ENCODE results near the gene CHST15.

The CHST15 gene

DNA sequence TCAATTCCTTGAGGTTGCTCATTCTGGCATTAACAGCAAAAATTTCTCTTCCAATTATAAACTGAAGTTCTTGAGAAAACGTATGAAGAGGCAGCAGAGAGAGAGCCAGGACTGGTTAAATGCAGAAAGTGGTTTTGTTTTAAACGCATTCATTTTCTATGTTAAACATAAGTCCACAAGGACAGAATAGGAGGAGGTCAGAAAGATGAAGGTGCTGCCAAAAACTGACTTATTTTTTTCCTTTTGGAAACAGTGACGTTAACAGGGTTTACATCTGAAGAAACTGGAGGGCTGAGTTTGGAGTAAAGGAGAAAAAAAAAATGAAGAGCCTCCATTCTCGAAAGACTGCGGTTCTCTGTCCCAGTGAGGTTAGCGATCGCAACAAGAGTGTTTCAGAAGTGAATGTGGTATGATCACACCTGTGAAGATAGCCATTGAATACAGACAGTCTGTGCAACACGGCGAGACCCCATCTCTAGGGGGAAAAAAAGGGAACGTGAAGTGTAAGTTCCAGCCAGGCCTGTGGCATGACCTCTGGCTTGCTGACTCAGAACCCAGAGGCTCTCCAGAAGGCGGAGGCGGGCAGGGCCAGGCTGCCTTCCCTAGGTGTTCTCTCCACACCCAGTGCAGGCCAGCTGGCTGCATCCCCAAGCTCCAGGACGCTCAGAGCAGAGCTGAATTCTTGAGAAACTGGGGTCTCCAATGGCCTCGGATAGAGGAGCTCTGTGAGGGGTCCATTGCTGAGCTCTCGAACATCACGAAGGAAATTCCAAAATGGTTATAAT lies 84.0 kb downstream of the CHST15 start:
- no peak for DNase-seq

DNA sequence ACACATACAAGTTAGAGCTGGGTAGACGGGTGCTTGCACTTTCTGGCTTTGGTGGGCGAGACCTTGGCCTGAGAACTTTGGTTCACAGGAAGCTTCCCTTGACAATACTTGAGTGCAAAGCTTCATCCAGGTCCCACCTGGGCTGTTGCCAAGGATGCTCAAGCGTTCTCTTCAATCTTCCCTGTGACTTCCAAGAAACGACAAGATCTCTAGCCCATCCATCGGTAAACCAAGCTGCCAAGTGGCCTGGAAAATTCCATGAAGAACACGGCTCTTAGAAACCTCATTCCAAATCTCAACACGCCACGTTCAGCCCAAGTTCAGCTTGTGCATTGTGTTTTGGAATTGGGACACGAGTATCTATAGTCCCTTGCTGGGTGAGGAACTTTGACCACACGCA lies 84.7 kb downstream of the CHST15 start:
- no peak for DNase-seq

DNA sequence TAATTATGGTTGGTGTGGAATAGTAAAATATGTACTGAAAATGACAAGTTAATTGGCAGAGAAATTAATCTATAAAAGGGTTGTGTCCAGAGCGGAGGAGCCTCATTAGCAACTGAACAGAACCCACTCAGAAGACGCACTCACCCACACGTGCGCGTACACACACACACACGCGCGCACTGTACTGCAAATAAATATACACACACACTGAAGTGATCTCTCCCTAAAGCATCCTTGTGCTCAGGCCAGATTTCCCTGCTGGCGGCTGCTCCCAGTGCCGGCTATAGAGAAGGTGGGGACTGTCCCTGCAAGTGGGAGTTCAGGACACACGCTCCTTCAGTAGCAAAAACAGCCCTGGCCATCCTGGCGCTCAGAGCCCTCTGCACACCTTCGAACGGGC lies 85.2 kb downstream of the CHST15 start:
- no peak for DNase-seq

DNA sequence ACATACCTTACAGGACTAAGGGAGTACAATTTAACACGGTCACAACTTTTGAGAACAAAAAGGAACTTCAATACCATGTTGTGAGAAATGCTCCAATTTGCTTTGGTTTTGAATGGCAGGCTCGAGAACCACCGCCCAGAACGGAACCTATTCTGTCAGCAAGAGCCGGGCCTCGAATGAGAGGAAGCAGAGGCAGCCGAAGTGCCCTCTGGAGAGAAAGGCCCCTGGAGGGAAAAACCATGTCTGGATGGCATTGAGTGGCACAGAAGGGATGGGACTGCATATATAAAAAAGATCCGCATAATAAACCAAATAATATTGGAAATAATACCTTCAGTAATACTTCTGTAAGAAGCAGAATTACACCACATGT lies 85.6 kb downstream of the CHST15 start:
- no peak for DNase-seq

DNA sequence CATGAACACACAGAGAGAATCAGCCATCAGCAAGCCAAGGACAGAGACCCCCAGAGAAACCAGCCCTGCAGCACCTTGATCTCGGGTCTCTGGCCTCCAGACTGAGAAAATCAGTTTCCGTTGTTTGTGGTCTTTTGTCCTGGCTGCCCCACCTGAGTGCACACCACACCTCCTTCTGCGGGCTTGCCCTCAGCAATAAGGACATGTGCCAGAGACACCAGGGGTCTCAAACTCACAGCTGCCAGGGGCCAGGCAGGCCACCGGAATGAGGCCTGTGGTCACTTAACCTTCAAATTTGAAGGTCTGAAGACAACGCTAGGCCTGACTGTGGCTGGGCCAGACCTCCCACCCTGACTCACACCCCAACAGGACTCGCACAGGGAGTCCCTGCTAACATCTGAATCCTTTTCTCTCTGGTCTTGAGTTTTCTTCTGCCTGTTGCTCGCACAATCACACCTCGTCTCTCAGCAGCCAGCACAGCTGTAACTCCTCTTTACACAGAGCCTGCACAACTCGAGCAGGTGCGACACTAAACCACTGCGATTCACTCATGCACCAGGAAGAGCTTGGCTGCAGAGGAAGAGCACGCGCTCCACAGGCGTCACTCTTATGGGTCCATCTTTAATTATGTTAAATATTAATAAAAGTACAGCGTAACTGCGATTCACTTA lies 86.2 kb downstream of the CHST15 start:
- no peak for DNase-seq

DNA sequence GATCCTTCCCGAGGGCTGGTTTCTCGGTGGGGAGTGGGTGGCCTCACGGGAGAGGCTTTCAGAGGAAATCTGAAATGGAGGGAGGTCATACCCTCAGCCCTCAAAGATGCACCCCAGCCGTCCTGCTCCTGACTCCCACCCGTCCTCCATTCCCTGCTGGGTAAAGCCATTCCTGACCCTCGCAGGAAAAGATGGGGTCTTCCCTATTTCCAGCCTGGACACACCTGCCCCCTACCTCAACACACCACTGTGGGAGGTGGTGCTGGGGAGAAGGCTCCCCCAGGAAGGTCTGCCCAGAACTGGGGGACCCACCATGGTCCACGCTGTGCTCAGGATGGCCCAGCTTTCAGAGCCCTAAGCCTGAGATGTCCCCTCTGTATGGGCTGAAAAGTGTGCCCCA lies 86.9 kb downstream of the CHST15 start:
- DNase-seq = no peak

DNA sequence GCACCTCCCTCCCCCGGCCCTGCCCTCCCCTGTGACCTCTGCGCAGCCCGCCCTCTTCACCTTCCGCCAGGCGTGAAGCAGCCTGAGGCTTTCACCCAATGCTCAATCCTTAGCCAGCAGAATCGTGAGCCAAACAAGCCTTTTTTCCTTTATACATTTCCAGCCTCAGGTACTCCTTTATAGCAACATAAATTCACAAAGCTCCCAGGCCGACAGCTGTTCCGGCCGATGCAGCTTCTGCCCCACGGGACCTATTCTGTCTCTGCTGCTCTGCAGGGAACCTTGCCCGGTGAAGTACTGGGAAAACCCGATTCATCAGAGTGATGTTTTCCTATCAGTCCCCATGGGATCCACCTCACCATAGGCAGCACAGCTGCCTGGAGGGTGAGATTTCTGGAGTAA lies 87.4 kb downstream of the CHST15 start:
- no peak for DNase-seq

DNA sequence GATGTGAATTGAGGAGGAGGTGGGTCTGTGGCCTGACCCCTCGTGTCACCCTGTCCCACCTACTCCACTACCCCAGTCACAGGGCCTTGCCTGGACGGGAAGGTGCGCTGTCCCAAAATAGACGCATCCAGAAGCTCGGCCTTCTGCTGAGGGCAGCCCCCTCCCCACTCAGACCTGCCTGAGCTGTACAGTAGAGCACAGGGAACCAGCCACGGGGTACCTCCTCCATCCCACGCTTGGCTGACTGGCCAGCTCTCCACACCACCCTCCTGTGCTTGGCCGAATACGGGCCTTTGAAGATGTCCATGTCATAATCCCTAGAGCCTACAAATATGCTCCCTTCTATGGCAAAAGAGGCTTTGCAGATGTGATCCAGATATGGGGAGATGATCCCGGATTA lies 88.3 kb downstream of the CHST15 start:
- DNase-seq = no peak

DNA sequence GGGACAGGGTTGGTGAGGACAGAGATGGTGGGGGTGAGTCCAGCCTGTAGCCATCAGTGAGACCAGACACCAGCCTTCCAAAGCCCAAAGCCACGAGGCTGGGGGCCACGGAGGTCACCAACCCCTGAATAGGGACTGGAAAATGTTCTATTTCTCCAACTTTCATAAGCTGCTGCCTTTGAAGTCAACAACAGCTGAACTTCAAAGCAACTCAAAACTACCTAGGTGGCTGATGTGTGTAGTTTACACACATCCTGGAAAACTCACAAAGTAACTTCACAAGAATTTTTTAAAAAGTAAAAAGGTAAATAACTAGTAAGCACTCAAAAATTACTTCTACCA lies 88.8 kb downstream of the CHST15 start:
- DNase-seq = no peak

DNA sequence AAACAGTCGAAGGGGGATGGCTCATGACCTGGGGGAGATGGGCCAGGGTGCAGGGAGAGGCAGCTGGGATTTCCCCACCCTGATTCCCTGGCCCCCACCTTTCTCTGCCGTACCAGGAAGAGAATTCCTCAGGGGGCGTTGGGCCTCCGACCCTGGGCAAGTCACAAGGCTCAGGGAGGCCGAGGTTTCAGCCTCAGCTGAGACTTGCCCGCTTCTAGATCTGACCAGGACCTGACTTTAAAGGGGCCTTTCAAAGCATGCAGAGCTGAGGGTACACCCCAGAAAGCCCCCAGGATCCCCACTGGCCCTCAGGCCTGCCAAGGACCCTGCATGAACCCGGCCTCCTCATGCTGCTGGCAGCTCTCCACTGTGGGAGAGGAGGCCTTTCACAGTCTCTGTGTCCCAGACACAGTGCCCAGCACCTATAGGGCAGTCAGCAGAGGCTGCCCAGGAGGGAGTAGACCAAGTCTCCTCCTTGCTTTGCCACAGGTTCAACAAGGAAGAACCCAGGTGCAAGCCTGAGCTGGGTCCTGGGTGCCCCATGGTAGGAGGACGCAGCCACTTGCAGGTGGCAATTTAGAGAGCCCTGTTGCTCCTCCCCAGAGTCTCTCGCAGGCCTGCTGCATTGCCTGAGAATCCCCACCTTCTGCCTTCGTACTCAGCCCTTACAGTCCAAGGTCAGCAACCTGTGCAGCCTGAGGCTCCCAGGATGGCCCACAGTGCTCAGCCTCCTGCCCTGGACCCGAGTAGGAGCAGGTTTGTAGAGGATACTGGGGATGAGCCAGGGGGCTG lies 89.3 kb downstream of the CHST15 start:
- no peak for DNase-seq

DNA sequence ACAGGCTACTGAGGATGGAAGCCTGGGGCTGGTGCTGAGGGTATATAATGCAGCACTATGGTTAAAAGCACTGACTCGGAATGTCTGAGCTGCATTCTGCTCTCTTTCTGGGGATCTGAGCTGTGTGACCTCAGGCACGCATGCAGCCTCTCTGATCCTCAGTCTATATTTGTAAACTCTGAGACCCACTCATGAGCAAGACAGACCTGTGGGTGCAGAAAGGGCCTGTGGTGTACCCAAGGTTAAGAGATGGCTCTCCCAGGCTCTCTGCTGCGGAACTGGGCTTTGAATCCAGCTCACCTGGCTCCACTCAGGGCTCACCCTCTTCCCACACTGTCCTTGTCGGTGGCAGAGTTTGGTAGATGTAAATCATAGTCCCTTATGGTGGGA lies 89.9 kb downstream of the CHST15 start:
- no peak for DNase-seq

DNA sequence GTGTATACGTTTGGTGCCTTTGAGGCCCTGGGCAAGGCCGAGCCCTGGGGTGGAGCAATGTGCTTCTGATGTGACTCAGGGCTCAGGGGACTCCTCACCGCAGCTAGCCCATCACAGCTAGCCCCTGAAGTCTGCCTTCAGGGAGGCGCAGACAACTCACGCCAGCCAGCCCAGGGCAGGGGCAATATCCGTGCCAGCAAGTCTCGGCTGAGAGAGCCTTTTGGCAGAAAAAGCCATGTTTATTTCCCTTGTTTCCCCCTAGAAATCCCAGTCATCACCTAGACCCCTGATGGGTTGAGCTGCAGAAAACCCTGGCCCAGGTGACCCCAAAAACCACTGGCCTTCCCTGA lies 90.4 kb downstream of the CHST15 start:
- DNase-seq = no peak

DNA sequence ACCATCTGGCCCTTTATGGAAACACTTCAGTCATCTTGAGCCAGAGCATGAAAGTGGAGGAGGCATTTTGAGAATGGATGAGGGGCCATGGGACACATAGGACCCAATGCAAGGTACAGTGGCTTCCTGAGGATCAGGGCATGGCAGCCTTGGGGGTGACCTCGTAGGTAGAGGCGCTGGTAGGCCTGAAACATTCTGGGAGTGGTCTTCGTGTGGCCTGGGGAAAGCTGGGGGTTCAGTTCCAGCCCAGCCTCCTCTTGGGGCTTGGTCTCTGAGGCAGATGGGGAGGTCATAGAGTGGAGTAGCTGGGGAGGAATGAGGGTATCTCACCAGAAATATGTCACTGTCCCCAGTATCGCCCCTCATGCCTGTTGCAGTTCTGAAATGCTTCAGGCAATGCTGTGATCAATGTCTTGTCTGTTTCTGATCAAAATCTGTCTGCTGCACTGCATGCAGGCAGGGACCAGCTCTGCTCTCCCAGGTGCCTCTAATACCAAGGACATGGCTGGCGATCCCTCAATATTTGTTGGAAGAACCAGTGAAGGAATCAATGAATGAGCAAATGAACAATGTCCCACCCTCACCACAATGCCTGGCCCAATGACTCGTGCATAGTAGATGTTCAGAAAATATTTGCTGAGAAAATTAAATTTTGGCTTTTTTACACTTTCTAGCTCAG lies 90.9 kb downstream of the CHST15 start:
- no peak for DNase-seq

DNA sequence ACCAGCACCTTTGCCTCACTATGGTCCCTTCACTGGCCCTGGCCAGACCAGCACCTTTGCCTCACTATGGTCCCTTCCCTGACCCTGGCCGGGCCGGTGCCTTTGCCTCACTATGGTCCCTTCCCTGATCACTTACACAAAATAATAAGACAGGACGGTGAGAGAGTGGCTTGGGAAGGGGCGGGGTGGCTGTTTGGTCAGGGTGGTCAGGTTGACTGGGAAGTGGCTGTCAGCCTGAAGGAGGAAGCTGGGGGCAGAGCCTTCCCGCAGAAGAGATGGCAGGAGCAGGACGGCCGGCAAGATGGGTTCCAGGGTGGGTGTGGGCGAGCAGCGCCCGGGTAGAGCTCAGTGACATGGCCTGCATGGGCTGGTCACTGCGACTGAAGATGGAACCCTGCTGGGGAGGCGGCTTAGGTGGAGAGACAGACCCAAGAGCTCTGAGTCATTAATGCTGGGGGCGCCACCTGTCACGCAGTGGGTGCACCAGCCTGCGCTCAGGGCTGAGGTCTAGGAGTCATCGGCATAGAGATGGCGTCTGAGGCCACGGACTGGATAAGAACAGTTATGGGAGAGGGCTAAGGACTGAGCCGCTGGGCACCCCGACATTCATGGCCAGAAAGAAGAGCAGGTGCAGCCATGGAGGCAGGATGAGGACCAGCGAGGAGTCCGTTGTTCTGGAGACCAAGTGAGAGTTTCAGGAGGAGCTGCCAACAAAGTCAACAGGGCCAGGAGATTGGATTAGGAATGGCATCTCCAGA lies 91.8 kb downstream of the CHST15 start:
- DNase-seq = no peak

DNA sequence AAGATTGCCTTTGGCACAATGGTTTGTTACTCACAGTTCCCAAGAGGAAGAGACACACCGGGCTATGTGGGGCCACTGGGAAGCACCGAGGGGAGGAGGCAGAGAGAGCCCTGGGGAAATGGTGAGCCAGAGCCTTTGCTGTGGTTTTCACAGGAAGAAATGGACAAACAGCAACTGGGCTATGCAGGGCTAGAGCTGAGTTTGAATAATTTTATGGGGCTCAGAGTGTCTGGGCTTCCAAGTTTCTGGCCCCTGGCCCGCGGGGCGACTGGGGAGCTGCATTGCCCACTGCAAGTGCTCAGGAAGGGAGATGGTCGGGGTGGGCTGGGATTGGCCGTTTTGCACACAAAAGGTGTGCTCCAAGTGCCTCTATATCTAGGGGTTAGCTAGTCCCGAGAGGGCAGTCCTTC lies 92.6 kb downstream of the CHST15 start:
- DNase-seq = no peak

DNA sequence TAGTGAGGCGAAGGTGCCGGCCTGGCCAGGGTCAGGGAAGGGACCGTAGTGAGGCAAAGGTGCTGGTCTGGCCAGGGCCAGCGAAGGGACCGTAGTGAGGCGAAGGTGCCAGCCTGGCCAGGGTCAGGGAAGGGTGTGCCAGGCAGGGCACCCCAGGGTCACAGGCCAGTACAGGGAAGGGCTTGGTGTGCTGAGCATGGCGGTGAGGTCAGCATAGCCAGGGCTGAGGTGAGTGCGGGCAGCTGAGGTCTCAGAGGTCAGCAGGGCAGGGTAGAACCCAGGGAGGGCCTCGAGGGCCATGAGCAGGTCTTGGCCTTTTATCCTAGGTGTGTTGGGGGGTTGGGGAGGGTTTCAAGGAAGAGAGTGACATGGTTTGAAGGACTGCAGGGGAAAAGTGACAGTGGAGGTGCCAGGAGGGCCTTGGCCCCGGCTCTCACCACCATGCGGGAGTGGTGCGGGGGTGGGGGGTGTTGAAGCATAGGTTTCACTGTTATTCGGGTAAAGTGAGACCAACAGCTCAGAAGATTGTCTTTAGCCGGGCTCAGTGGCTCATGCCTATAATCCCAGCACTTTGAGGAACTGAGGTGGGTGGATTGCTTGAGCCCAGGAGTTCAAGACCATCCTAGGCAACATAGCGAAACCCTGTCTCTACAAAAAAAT lies 93.3 kb downstream of the CHST15 start:
- no peak for DNase-seq

DNA sequence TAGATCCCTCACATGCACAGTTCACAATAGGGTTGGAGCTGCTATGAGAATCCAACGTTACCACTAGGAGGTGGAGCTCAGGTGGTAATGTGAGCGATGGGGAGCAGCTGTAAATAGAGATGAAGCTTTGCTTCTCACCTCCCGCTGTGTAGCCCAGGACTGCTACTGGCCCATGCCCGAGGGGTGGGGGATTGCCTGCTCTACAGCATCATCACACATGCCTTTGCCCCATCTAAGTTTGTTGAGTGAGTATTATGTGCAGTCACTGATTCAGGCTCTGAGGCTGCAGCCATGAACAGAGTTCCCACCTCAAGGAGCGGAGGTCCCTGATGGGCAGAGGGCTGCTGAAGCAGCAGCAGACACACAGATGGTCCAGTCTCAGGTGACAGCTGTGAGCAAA lies 94.1 kb downstream of the CHST15 start:
- DNase-seq = no peak

DNA sequence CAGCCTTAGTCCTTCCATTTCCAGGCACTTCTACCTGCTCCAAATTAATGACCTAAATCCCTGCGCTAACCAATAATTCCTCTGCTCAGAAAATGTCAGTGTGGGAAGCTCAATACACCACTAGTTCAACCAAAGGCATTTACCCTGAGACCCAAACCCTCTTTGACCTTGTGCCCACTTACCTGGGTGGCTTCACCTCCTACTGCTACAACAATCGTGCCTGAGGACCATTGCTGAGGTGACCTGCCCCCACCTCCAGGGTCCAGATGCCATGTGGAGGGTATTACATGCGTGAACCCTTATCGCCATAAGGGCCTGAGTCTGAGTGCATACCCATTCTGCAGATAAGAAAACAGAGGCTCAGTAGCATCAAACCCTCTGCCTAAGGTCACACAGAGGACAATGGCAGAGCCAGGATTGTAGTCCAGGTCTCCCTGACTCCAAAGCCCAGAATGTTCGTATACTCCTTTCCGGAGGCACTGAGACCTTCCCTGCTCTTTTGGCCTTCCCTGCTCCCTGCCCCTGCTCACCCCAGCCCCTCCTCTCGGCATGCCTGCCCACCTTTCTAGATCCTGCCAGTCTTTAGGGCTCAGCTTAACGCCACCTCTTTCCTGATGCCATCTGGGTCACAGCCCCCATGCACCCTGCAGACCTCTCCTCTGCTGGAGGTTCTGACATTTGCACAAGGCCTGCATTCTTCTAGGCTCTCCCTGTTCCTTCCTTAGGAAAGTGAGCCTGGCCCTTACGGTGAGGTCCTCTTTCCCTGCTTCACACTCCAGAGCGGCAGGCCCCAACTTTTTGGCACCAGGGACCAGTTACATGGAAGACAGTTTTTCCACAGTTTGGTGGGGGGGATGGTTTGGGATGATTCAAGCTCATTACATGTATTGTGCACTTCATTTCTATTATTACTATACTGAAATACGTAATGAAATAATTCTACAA lies 94.9 kb downstream of the CHST15 start:
- no peak for DNase-seq

DNA sequence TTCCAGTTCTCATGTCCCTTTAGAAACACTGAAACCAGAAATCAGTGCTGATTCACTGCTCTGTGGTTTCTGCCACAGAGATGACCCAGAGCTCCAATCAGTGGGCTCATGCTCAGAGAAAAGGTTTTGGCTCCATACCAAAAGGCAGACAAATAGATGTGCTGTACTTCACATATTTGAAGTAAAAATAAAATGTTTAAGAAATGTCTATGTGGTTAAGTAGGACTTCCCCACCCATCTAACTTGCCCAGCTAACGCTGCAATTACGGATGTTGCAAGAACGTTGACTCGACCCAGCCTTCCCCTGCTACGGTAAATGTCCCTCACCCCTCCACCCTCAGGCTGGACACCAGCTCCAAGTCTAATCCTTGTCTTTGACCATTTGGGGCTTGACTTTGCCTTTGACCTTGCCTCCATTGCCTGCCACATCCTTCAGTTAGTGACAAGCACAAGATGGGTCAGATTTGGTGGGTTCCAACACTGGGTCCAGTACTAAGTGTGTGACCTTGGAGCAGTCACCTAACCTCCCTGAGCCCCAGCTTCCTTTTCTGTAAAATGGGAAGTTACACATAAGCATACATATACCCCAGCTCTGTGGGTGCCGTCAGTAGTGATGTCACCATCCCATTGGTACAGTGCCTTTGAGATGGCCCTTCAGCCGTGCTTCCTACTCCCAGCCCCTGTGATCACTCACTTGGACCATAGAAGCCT lies 95.8 kb downstream of the CHST15 start:
- DNase-seq = no peak

DNA sequence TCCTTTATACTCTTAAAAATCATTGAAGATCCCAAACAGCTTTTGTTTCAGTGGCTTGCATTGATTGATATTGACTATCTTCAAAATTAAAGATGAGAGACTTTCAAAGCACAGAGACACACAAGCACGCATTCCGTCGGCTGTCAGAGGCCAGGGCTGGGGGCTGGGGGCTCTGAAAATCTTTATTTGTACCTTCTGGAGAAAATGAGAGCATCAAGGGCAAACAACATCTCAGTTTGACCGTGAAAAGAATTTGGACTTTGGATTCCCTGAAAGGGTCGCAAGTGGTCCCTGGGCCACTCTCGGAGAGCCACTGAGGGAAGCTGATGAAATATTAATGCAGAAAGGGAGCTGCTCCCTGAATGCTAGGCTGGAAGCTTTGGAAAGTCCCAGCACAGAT lies 96.4 kb downstream of the CHST15 start:
- DNase-seq = no peak

DNA sequence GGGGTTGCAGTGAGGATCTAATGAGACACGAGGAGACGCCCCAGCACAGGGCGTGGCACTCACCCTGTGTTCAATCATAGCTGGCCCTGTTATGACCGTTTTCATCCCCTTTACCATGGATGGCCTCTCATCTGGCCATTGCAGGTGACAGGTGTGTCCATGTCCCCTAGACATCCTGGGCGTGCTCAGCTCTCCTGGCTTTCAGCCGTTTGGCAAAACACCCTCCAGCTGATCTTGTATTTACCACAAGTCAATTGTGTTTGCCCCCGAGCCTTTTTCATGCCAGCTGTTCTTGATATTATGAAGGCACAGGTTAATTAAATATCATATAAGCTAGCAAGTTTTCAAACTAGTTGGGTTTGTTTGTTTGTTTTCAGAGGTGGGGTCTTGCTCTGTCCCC lies 97.1 kb downstream of the CHST15 start:
- DNase-seq = no peak
